PC-3 (cell line): ENCODE data around the gene AHNAK2. TPM values are rescaled to one million over a fixed set of nuclear protein-coding genes. Genes with fewer than 3 reads are reported as not detected.

Experiments
- ATAC-seq: fragments of 200-7000 bp; cut with Tn5 transposase; 2 replicates; pipeline ENCODE4 v1.9.1; 2020; ENCODE audit warnings: mild to moderate bottlenecking, moderate library complexity
- BruUV-seq: library from RNA; stranded (reverse); fragments of 400-500 nt; replicated peaks from 2 replicates; lab custom pipeline; 2021; lab: Mats Ljungman, UMichigan
- CTCF ChIA-PET: fragments of 300-600 bp; sonication (Branson Sonifier 250); formaldehyde crosslinking; loops from one replicate; lab custom pipeline; 2022; ENCODE audit warnings: antibody characterized with exemption; lab: Charles Lee
- POLR2A ChIA-PET: fragments of 300-600 bp; sonication (Branson Sonifier 250); formaldehyde crosslinking; loops from one replicate; lab custom pipeline; 2022; ENCODE audit warnings: antibody characterized with exemption; ENCODE audit not compliant: unreplicated experiment; lab: Charles Lee
- DNase-seq: peaks from one replicate; pipeline ENCODE4 v3.0.0-alpha.2; 2015
- H2AFZ ChIP-seq: fragments of 300-600 bp; sonication (generic); 2 replicates; pipeline ENCODE4 v1.6.0; 2016; ENCODE audit warnings: antibody characterized with exemption, low read length
- H3F3A ChIP-seq: fragments of 300-600 bp; sonication (generic); one replicate; pipeline ENCODE4 v1.6.0; 2017; ENCODE audit warnings: antibody characterized with exemption, low read length, control low read depth, mild to moderate bottlenecking; ENCODE audit not compliant: unreplicated experiment
- H3K27ac ChIP-seq: fragments of 300-600 bp; sonication (generic); 2 replicates; pipeline ENCODE4 v1.5.1; 2016; ENCODE audit warnings: mild to moderate bottlenecking, low read length
- H3K27me3 ChIP-seq: fragments of 300-600 bp; sonication (generic); 2 replicates; pipeline ENCODE4 v1.6.1; 2016; ENCODE audit warnings: low read length, mixed read lengths
- H3K36me3 ChIP-seq: fragments of 300-600 bp; sonication (generic); 2 replicates; pipeline ENCODE4 v1.6.1; 2016; ENCODE audit warnings: low read depth, mixed run types, low read length, mixed read lengths
- H3K4me1 ChIP-seq: fragments of 300-600 bp; sonication (generic); 2 replicates; pipeline ENCODE4 v1.5.1; 2016; ENCODE audit warnings: low read length; ENCODE audit not compliant: insufficient read depth
- H3K4me2 ChIP-seq: fragments of 300-600 bp; sonication (generic); 2 replicates; pipeline ENCODE4 v1.6.0; 2016; ENCODE audit warnings: low read length
- H3K4me3 ChIP-seq: fragments of 300-600 bp; sonication (generic); 2 replicates; pipeline ENCODE4 v1.5.1; 2016; ENCODE audit warnings: mild to moderate bottlenecking, low read length, mixed read lengths
- H3K79me2 ChIP-seq: fragments of 300-600 bp; sonication (generic); 2 replicates; pipeline ENCODE4 v1.6.1; 2017; ENCODE audit warnings: low read length, mixed read lengths
- H3K9ac ChIP-seq: fragments of 300-600 bp; sonication (generic); 2 replicates; pipeline ENCODE4 v1.6.0; 2016; ENCODE audit warnings: mild to moderate bottlenecking, low read length
- H3K9me2 ChIP-seq: fragments of 300-600 bp; sonication (generic); replicated peaks from 2 replicates; pipeline ENCODE4 v1.6.1; 2016; ENCODE audit warnings: mixed run types, low read length, mixed read lengths
- H3K9me3 ChIP-seq: fragments of 300-600 bp; sonication (generic); 2 replicates; pipeline ENCODE4 v1.6.1; 2016; ENCODE audit warnings: low read length, mixed read lengths
- H4K20me1 ChIP-seq: fragments of 300-600 bp; sonication (generic); 2 replicates; pipeline ENCODE4 v1.6.1; 2016; ENCODE audit warnings: low read length, mixed read lengths
- CTCF ChIP-seq: fragments of 300-600 bp; sonication (generic); conservative IDR thresholded peaks from 2 replicates; pipeline ENCODE4 v1.5.1; 2017; ENCODE audit warnings: antibody characterized with exemption, low read depth, mild to moderate bottlenecking, low read length
- EZH2 ChIP-seq: fragments of 300-600 bp; sonication (generic); IDR thresholded peaks from one replicate; pipeline ENCODE4 v1.6.1; 2017; ENCODE audit warnings: antibody characterized with exemption, mild to moderate bottlenecking, low read length; ENCODE audit not compliant: unreplicated experiment
- EZH2phosphoT487 ChIP-seq: fragments of 300-600 bp; sonication (generic); IDR thresholded peaks from 2 replicates; pipeline ENCODE4 v1.6.1; 2018; ENCODE audit warnings: mild to moderate bottlenecking, antibody characterized with exemption, low read length, borderline replicate concordance
- intact Hi-C: fragments of 100-400 bp; cut with micrococcal nuclease; formaldehyde crosslinking; loops from 2 replicates; pipeline ENCODE4 v1.9.0; 2023
- total RNA-seq: library from RNA; depleted of rRNA; stranded (reverse); fragments of >200 nt; gene quantifications from 2 replicates; pipeline ENCODE4 v1.2.3, GENCODE V29; 2014

The AHNAK2 gene
- total RNA-seq, 1 experiment from 2014 or later, result 25.0 TPM

GRCh38 chr14:104931771-104932675 is 46.2 kb downstream of the AHNAK2 start:
- no peak overlapping the region for H3K4me3 ChIP-seq
- no peaks in the 10 kb centered on the region for H3K9me3 ChIP-seq
- BruUV-seq, result no TSS peak
- H3K4me1 ChIP-seq, result no peaks in the 10 kb centered on the region
- H3K9ac ChIP-seq, result no peak overlapping the region
- no peak overlapping the region for H2AFZ ChIP-seq
- no peak for DNase-seq
- no peak overlapping the region for H3K4me2 ChIP-seq
- ChIA-PET POLR2A (no interaction called here), CTCF (no interaction called here)
- intact Hi-C loops, result loop anchor here (5.0 kb wide), 1 partner anchor 40 kb away; no protein-coding TSS in a partner anchor
- no peaks in the 10 kb centered on the region for H3K79me2 ChIP-seq
- no peaks in the 10 kb centered on the region for H3K9me2 ChIP-seq
- TF ChIP-seq CTCF (no peak), EZH2phosphoT487 (no peak), EZH2 (no peak)
- H3K36me3 ChIP-seq, result no peaks in the 10 kb centered on the region
- no peaks in the 10 kb centered on the region for H3F3A ChIP-seq
- no peak overlapping the region for H3K27ac ChIP-seq
- H3K27me3 ChIP-seq, result no peaks in the 10 kb centered on the region
- no peaks in the 10 kb centered on the region for H4K20me1 ChIP-seq
- no peak for ATAC-seq

- POLR2A ChIA-PET, result no interaction called here
- no peak for ATAC-seq
- H3K79me2 ChIP-seq, result no peaks in the 10 kb centered on the region
- DNase-seq, result no peak
- H3K9ac ChIP-seq, result no peak overlapping the region
- no peaks in the 10 kb centered on the region for H4K20me1 ChIP-seq
- TF ChIP-seq CTCF (no peak), EZH2 (no peak), EZH2phosphoT487 (no peak)
- no peaks in the 10 kb centered on the region for H3K4me1 ChIP-seq
- H3K9me3 ChIP-seq, result no peaks in the 10 kb centered on the region
- H3K4me3 ChIP-seq, result no peak overlapping the region
- no peak overlapping the region for H3K27ac ChIP-seq
- no peaks in the 10 kb centered on the region for H3K27me3 ChIP-seq
- H3K36me3 ChIP-seq, result no peaks in the 10 kb centered on the region
- intact Hi-C loops, result loop anchor here (5.0 kb wide), 1 partner anchor 41 kb away; no protein-coding TSS in a partner anchor
- no peaks in the 10 kb centered on the region for H3F3A ChIP-seq
- BruUV-seq, result no TSS peak
- no peaks in the 10 kb centered on the region for H3K9me2 ChIP-seq
- CTCF ChIA-PET, result no interaction called here
- no peak overlapping the region for H3K4me2 ChIP-seq
- no peak overlapping the region for H2AFZ ChIP-seq
Measured at GRCh38 chr14:104931304-104931770, 46.8 kb downstream of the AHNAK2 start.
